Central memory CD8-positive, alpha-beta T cell (primary cell): Measurements from ENCODE around the gene MRTFA.
"Not testable (repeated sequence)": the region's sequence is repeated elsewhere in the genome, so short reads cannot be mapped to it uniquely, and the experiment has no call there.

ENCODE experiments used
- ATAC-seq: fragments of 150-1000 bp; cut with Tn5 transposase; replicated peaks from 2 replicates; pipeline ENCODE4 v1.10.0; 2022; ENCODE audit warnings: mild to moderate bottlenecking, moderate FRiP score, moderate number of reproducible peaks; ENCODE audit not compliant: poor library complexity, severe bottlenecking; ENCODE audit errors: extremely low read depth
- DNase-seq, 2 donors: peaks; one replicate each; pipeline ENCODE4 v3.0.0; 2021; ENCODE audit warnings: low spot score in 2 of 2
- H3K27ac Mint-ChIP-seq: one replicate; pipeline ENCODE4 v1.8.0; 2022; ENCODE audit warnings: low read depth, mild to moderate bottlenecking, moderate library complexity, mixed read lengths
- H3K27me3 Mint-ChIP-seq: one replicate; pipeline ENCODE4 v1.8.0; 2022; ENCODE audit warnings: mixed read lengths
- H3K36me3 Mint-ChIP-seq: one replicate; pipeline ENCODE4 v1.8.0; 2022; ENCODE audit warnings: mild to moderate bottlenecking, moderate library complexity, mixed read lengths; ENCODE audit not compliant: insufficient read depth
- H3K4me1 Mint-ChIP-seq: one replicate; pipeline ENCODE4 v1.8.0; 2022; ENCODE audit warnings: mixed read lengths
- H3K4me3 Mint-ChIP-seq: one replicate; pipeline ENCODE4 v1.8.0; 2022; ENCODE audit warnings: mild to moderate bottlenecking, moderate library complexity, mixed read lengths
- H3K9me3 Mint-ChIP-seq: one replicate; pipeline ENCODE4 v1.8.0; 2022; ENCODE audit warnings: mixed read lengths

The MRTFA gene

GRCh38 chr22:40636380-40637182, at the start of gene MRTFA:
Gene MRTFA, minus strand, starts transcription at chr22:40636719.
- peak; percentile 94 for ATAC-seq
- peaks cover 40% of the 10 kb centered on the region for H3K4me1 Mint-ChIP-seq

GRCh38 chr22:40685406-40685805, 48.9 kb upstream of the MRTFA start:
- peaks cover 6% of the 10 kb centered on the region for H3K36me3 Mint-ChIP-seq
- peaks cover 17% of the 10 kb centered on the region for H3K4me1 Mint-ChIP-seq
- DNase-seq (peak in 1 of 2 donors; percentile 16), ATAC-seq (peak; percentile 73)
- H3K27me3 Mint-ChIP-seq: peaks cover 22% of the 10 kb centered on the region
- no peaks in the 10 kb centered on the region for H3K9me3 Mint-ChIP-seq
- peak overlapping the region; percentile 84 for H3K4me3 Mint-ChIP-seq
- H3K27ac Mint-ChIP-seq: peak overlapping the region; percentile 26

More at GRCh38 chr22:40636380-40637182, at the start of gene MRTFA:
- peak; percentile 96 to 99 for DNase-seq
- Mint-ChIP-seq H3K9me3 (no peaks in the 10 kb centered on the region), H3K27ac (peak within 1 kb of the TSS; percentile 92), H3K4me3 (peak within 1 kb of the TSS; percentile 83), H3K27me3 (no peaks in the 10 kb centered on the region), H3K36me3 (peaks cover 10% of the 10 kb centered on the region)

GRCh38 chr22:40684728-40685127, 48.2 kb upstream of the MRTFA start:
- DNase-seq (no peak), ATAC-seq (peak; percentile 15)
- H3K27me3 Mint-ChIP-seq: peaks cover 29% of the 10 kb centered on the region
- peak overlapping the region; percentile 71 for H3K27ac Mint-ChIP-seq
- peak overlapping the region; percentile 84 for H3K4me3 Mint-ChIP-seq
- peaks cover 6% of the 10 kb centered on the region for H3K36me3 Mint-ChIP-seq
- no peaks in the 10 kb centered on the region for H3K9me3 Mint-ChIP-seq
- H3K4me1 Mint-ChIP-seq: peaks cover 17% of the 10 kb centered on the region

GRCh38 chr22:40681451-40681850, 44.9 kb upstream of the MRTFA start:
- no peaks in the 10 kb centered on the region for H3K9me3 Mint-ChIP-seq
- H3K4me3 Mint-ChIP-seq: no peak overlapping the region
- DNase-seq: no peak
- ATAC-seq: no peak
- H3K27ac Mint-ChIP-seq: no peak overlapping the region
- H3K4me1 Mint-ChIP-seq: peaks cover 15% of the 10 kb centered on the region
- H3K27me3 Mint-ChIP-seq: peaks cover 35% of the 10 kb centered on the region
- peaks cover 5% of the 10 kb centered on the region for H3K36me3 Mint-ChIP-seq

- peaks cover 12% of the 10 kb centered on the region for H3K4me1 Mint-ChIP-seq
- ATAC-seq: no peak
- DNase-seq: no peak
- H3K27ac Mint-ChIP-seq: no peak overlapping the region
- H3K4me3 Mint-ChIP-seq: no peak overlapping the region
- H3K36me3 Mint-ChIP-seq: peaks cover 4% of the 10 kb centered on the region
- no peaks in the 10 kb centered on the region for H3K9me3 Mint-ChIP-seq
- H3K27me3 Mint-ChIP-seq: peaks cover 31% of the 10 kb centered on the region
These were observed 44.3 kb upstream of the MRTFA start for GRCh38 chr22:40680819-40681183.

- peaks cover 31% of the 10 kb centered on the region for H3K27me3 Mint-ChIP-seq
- ATAC-seq (no peak), DNase-seq (no peak)
- H3K36me3 Mint-ChIP-seq: peaks cover 2% of the 10 kb centered on the region
- peaks cover 12% of the 10 kb centered on the region for H3K4me1 Mint-ChIP-seq
- no peak overlapping the region for H3K4me3 Mint-ChIP-seq
- H3K9me3 Mint-ChIP-seq: no peaks in the 10 kb centered on the region
- H3K27ac Mint-ChIP-seq: no peak overlapping the region
These were observed 43.7 kb upstream of the MRTFA start for GRCh38 chr22:40679964-40680818.

- Mint-ChIP-seq H3K4me3 (no peak within 1 kb of the TSS), H3K36me3 (no peaks in the 10 kb centered on the region), H3K9me3 (no peaks in the 10 kb centered on the region), H3K4me1 (peaks cover 7% of the 10 kb centered on the region), H3K27ac (no peak within 1 kb of the TSS), H3K27me3 (peaks cover 31% of the 10 kb centered on the region)
- ATAC-seq (no peak), DNase-seq (no peak)
These were observed 42.9 kb upstream of the MRTFA start, which contains the start of gene MCHR1 for GRCh38 chr22:40679249-40679963. Gene MCHR1, plus strand, starts transcription at chr22:40679484. Its CDS starts 169 bp downstream, at chr22:40679653.

GRCh38 chr22:40678493-40679248, 42.2 kb upstream of the MRTFA start:
- Mint-ChIP-seq H3K4me1 (peaks cover 7% of the 10 kb centered on the region), H3K27me3 (peaks cover 31% of the 10 kb centered on the region), H3K9me3 (no peaks in the 10 kb centered on the region), H3K4me3 (no peak overlapping the region), H3K36me3 (no peaks in the 10 kb centered on the region), H3K27ac (no peak overlapping the region)
- DNase-seq: no peak
- no peak for ATAC-seq

GRCh38 chr22:40676644-40677043, 40.1 kb upstream of the MRTFA start:
- Mint-ChIP-seq H3K27ac (no peak overlapping the region), H3K27me3 (peaks cover 28% of the 10 kb centered on the region), H3K4me3 (no peak overlapping the region), H3K4me1 (no peaks in the 10 kb centered on the region), H3K36me3 (no peaks in the 10 kb centered on the region), H3K9me3 (no peaks in the 10 kb centered on the region)
- ATAC-seq (no peak), DNase-seq (no peak)

- H3K27me3 Mint-ChIP-seq: peaks cover 24% of the 10 kb centered on the region
- not testable (repeated sequence) for H3K27ac Mint-ChIP-seq, DNase-seq, H3K4me3 Mint-ChIP-seq, H3K9me3 Mint-ChIP-seq, ATAC-seq, H3K36me3 Mint-ChIP-seq, H3K4me1 Mint-ChIP-seq
These were observed 39.6 kb upstream of the MRTFA start for GRCh38 chr22:40676166-40676565.

GRCh38 chr22:40674274-40674673, 37.8 kb upstream of the MRTFA start:
- no peak for ATAC-seq
- H3K27ac Mint-ChIP-seq: no peak overlapping the region
- peaks cover 2% of the 10 kb centered on the region for H3K36me3 Mint-ChIP-seq
- DNase-seq: no peak
- H3K27me3 Mint-ChIP-seq: peaks cover 6% of the 10 kb centered on the region
- no peak overlapping the region for H3K4me3 Mint-ChIP-seq
- H3K9me3 Mint-ChIP-seq: no peaks in the 10 kb centered on the region
- no peaks in the 10 kb centered on the region for H3K4me1 Mint-ChIP-seq

- DNase-seq: no peak
- peaks cover 7% of the 10 kb centered on the region for H3K4me1 Mint-ChIP-seq
- no peak for ATAC-seq
- H3K27me3 Mint-ChIP-seq: no peaks in the 10 kb centered on the region
- no peak overlapping the region for H3K4me3 Mint-ChIP-seq
- H3K9me3 Mint-ChIP-seq: no peaks in the 10 kb centered on the region
- no peak overlapping the region for H3K27ac Mint-ChIP-seq
- peaks cover 2% of the 10 kb centered on the region for H3K36me3 Mint-ChIP-seq
These were observed 36.5 kb upstream of the MRTFA start for GRCh38 chr22:40673017-40673416.
